ENCODE data around the gene PIGO.
A peak's percentile ranks its signal among the peaks of the same experiment; 100 is the strongest.

The PIGO gene

GRCh38 chr9:35074141-35074540 lies 22.2 kb downstream of the PIGO start:
- no peak overlapping the region for H3K9ac ChIP-seq (ENCODE audit: low read length)
- H2AFZ ChIP-seq (ENCODE audit: low read depth, low read length) = no peak overlapping the region
- H3K36me3 ChIP-seq (replicated peaks; ENCODE audit: low read depth, low read length) = peaks cover 32% of the 10 kb centered on the region
- H3K4me3 ChIP-seq (ENCODE audit: low read length) = no peak overlapping the region
- H3K9me3 ChIP-seq (ENCODE audit: insufficient read depth, low read length) = no peaks in the 10 kb centered on the region
- H3K27me3 ChIP-seq (ENCODE audit: low read depth, low read length) = no peaks in the 10 kb centered on the region
- H3K4me2 ChIP-seq (ENCODE audit: low read length) = no peak overlapping the region
- TF ChIP-seq EZH2phosphoT487 (IDR thresholded peaks at IDR 0.05; ENCODE audit: low read depth) (no peak), CTCF (IDR thresholded peaks at IDR 0.05; ENCODE audit: low read depth, low read length) (no peak)
- peaks cover 35% of the 10 kb centered on the region for H3K4me1 ChIP-seq (ENCODE audit: low read length)
- peaks cover 23% of the 10 kb centered on the region for H4K20me1 ChIP-seq (ENCODE audit: insufficient read depth, low read length)
- peaks cover 48% of the 10 kb centered on the region for H3K79me2 ChIP-seq (ENCODE audit: low read length)
- H3K27ac ChIP-seq (ENCODE audit: low read length) = no peak overlapping the region

- H3K4me1 ChIP-seq (ENCODE audit: low read length) = peaks cover 30% of the 10 kb centered on the region
- peak overlapping the region; percentile 89 for H3K4me2 ChIP-seq (ENCODE audit: low read length)
- H3K9ac ChIP-seq (ENCODE audit: low read length) = peak overlapping the region; percentile 42
- H3K36me3 ChIP-seq (replicated peaks; ENCODE audit: low read depth, low read length) = peaks cover 40% of the 10 kb centered on the region
- H3K79me2 ChIP-seq (ENCODE audit: low read length) = peaks cover 48% of the 10 kb centered on the region
- no peaks in the 10 kb centered on the region for H3K9me3 ChIP-seq (ENCODE audit: insufficient read depth, low read length)
- H3K4me3 ChIP-seq (ENCODE audit: low read length) = peak overlapping the region; percentile 84
- TF ChIP-seq CTCF (IDR thresholded peaks at IDR 0.05; ENCODE audit: low read depth, low read length) (no peak), EZH2phosphoT487 (IDR thresholded peaks at IDR 0.05; ENCODE audit: low read depth) (no peak)
- H4K20me1 ChIP-seq (ENCODE audit: insufficient read depth, low read length) = peaks cover 32% of the 10 kb centered on the region
- no peaks in the 10 kb centered on the region for H3K27me3 ChIP-seq (ENCODE audit: low read depth, low read length)
- H3K27ac ChIP-seq (ENCODE audit: low read length) = peak overlapping the region; percentile 56
- H2AFZ ChIP-seq (ENCODE audit: low read depth, low read length) = peak overlapping the region; percentile 56; the same call in 1 of the 2 replicates
These were observed 23.1 kb downstream of the PIGO start for GRCh38 chr9:35073279-35073612.

- no peak for TF ChIP-seq CTCF (IDR thresholded peaks at IDR 0.05; ENCODE audit: low read depth, low read length)
- TF ChIP-seq EZH2phosphoT487 (IDR thresholded peaks at IDR 0.05; ENCODE audit: low read depth) = no peak
- peak within 1 kb of the TSS; percentile 94 for H3K27ac ChIP-seq (ENCODE audit: low read length)
- H2AFZ ChIP-seq (ENCODE audit: low read depth, low read length) = peak within 1 kb of the TSS; percentile 56
- H3K9me3 ChIP-seq (ENCODE audit: insufficient read depth, low read length) = no peaks in the 10 kb centered on the region
- H3K9ac ChIP-seq (ENCODE audit: low read length) = peak within 1 kb of the TSS; percentile 90
- peaks cover 48% of the 10 kb centered on the region for H3K79me2 ChIP-seq (ENCODE audit: low read length)
- peak within 1 kb of the TSS; percentile 84 for H3K4me3 ChIP-seq (ENCODE audit: low read length)
- H3K27me3 ChIP-seq (ENCODE audit: low read depth, low read length) = no peaks in the 10 kb centered on the region
- H4K20me1 ChIP-seq (ENCODE audit: insufficient read depth, low read length) = peaks cover 38% of the 10 kb centered on the region
- peaks cover 41% of the 10 kb centered on the region for H3K36me3 ChIP-seq (replicated peaks; ENCODE audit: low read depth, low read length)
- peaks cover 26% of the 10 kb centered on the region for H3K4me1 ChIP-seq (ENCODE audit: low read length)
- H3K4me2 ChIP-seq (ENCODE audit: low read length) = peak within 1 kb of the TSS; percentile 100
These were observed 23.7 kb downstream of the PIGO start, which contains the start of gene VCP for GRCh38 chr9:35072461-35073278. TSS of gene VCP (minus strand) at chr9:35072625. CDS start at chr9:35072353, 272 bp downstream.

GRCh38 chr9:35071814-35072460 lies 24.5 kb downstream of the PIGO start:
- Histone ChIP-seq H3K4me3 (ENCODE audit: low read length) (peak overlapping the region; percentile 84), H3K4me1 (ENCODE audit: low read length) (peaks cover 26% of the 10 kb centered on the region), H3K36me3 (replicated peaks; ENCODE audit: low read depth, low read length) (peaks cover 46% of the 10 kb centered on the region), H4K20me1 (ENCODE audit: insufficient read depth, low read length) (peaks cover 45% of the 10 kb centered on the region), H3K79me2 (ENCODE audit: low read length) (peaks cover 54% of the 10 kb centered on the region), H3K27ac (ENCODE audit: low read length) (peak overlapping the region; percentile 94), H3K4me2 (ENCODE audit: low read length) (peak overlapping the region; percentile 100), H3K9me3 (ENCODE audit: insufficient read depth, low read length) (no peaks in the 10 kb centered on the region), H2AFZ (ENCODE audit: low read depth, low read length) (no peak overlapping the region), H3K27me3 (ENCODE audit: low read depth, low read length) (no peaks in the 10 kb centered on the region), H3K9ac (ENCODE audit: low read length) (peak overlapping the region; percentile 90)
- TF ChIP-seq CTCF (IDR thresholded peaks at IDR 0.05; ENCODE audit: low read depth, low read length) (peak; percentile 40; the same call in 1 of the 2 replicates), EZH2phosphoT487 (IDR thresholded peaks at IDR 0.05; ENCODE audit: low read depth) (no peak)
